Nephron progenitor cell (in vitro differentiated cells): ENCODE results near the gene RNF213.

Source experiments
- DNase-seq: peaks from one replicate; pipeline ENCODE4 v3.0.0; 2021
- H3K27ac Mint-ChIP-seq: 2 replicates; pipeline ENCODE4 v1.8.0; 2021; ENCODE audit warnings: mild to moderate bottlenecking, moderate library complexity, mixed read lengths
- H3K27me3 Mint-ChIP-seq: 2 replicates; pipeline ENCODE4 v1.8.0; 2021; ENCODE audit warnings: mild to moderate bottlenecking, low read depth, mixed read lengths; ENCODE audit not compliant: poor library complexity
- H3K36me3 Mint-ChIP-seq: 2 replicates; pipeline ENCODE4 v1.8.0; 2021; ENCODE audit warnings: low read depth, mixed read lengths
- H3K4me1 Mint-ChIP-seq: 2 replicates; pipeline ENCODE4 v1.8.0; 2021; ENCODE audit warnings: mixed read lengths
- H3K4me3 Mint-ChIP-seq: 2 replicates; pipeline ENCODE4 v1.8.0; 2021; ENCODE audit warnings: mild to moderate bottlenecking, moderate library complexity, mixed read lengths
- H3K9me3 Mint-ChIP-seq: 2 replicates; pipeline ENCODE4 v1.8.0; 2021; ENCODE audit warnings: mild to moderate bottlenecking, moderate library complexity, mixed read lengths
- TF ChIP-seq, protein P1 (sequence below): fragments of 200-600 bp; sonication (generic); IDR thresholded peaks from 2 replicates; pipeline ENCODE4 v1.5.0; 2021; ENCODE audit warnings: antibody characterized with exemption

Gene RNF213

GRCh38 chr17:80418589-80418988 lies 157.9 kb downstream of the RNF213 start:
- H3K9me3 Mint-ChIP-seq: no peaks in the 10 kb centered on the region
- peaks cover 17% of the 10 kb centered on the region for H3K36me3 Mint-ChIP-seq
- H3K4me3 Mint-ChIP-seq: no peak overlapping the region
- DNase-seq: no peak
- no peak overlapping the region for H3K27ac Mint-ChIP-seq
- peaks cover 15% of the 10 kb centered on the region for H3K27me3 Mint-ChIP-seq
- peaks cover 38% of the 10 kb centered on the region for H3K4me1 Mint-ChIP-seq
- TF ChIP-seq, protein P1, sequence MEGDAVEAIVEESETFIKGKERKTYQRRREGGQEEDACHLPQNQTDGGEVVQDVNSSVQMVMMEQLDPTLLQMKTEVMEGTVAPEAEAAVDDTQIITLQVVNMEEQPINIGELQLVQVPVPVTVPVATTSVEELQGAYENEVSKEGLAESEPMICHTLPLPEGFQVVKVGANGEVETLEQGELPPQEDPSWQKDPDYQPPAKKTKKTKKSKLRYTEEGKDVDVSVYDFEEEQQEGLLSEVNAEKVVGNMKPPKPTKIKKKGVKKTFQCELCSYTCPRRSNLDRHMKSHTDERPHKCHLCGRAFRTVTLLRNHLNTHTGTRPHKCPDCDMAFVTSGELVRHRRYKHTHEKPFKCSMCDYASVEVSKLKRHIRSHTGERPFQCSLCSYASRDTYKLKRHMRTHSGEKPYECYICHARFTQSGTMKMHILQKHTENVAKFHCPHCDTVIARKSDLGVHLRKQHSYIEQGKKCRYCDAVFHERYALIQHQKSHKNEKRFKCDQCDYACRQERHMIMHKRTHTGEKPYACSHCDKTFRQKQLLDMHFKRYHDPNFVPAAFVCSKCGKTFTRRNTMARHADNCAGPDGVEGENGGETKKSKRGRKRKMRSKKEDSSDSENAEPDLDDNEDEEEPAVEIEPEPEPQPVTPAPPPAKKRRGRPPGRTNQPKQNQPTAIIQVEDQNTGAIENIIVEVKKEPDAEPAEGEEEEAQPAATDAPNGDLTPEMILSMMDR: no peak

GRCh38 chr17:80419255-80419654 lies 158.6 kb downstream of the RNF213 start:
- peaks cover 9% of the 10 kb centered on the region for H3K27me3 Mint-ChIP-seq
- H3K36me3 Mint-ChIP-seq: peaks cover 17% of the 10 kb centered on the region
- H3K4me1 Mint-ChIP-seq: peaks cover 31% of the 10 kb centered on the region
- H3K27ac Mint-ChIP-seq: no peak overlapping the region
- TF ChIP-seq, protein P1: no peak
- no peaks in the 10 kb centered on the region for H3K9me3 Mint-ChIP-seq
- DNase-seq: no peak
- H3K4me3 Mint-ChIP-seq: no peak overlapping the region

GRCh38 chr17:80421381-80422090 lies 160.9 kb downstream of the RNF213 start:
- TF ChIP-seq, protein P1: no peak
- peaks cover 15% of the 10 kb centered on the region for H3K4me1 Mint-ChIP-seq
- H3K9me3 Mint-ChIP-seq: no peaks in the 10 kb centered on the region
- no peak overlapping the region for H3K27ac Mint-ChIP-seq
- H3K27me3 Mint-ChIP-seq: peaks cover 14% of the 10 kb centered on the region
- H3K36me3 Mint-ChIP-seq: peaks cover 17% of the 10 kb centered on the region
- no peak overlapping the region for H3K4me3 Mint-ChIP-seq
- no peak for DNase-seq

DNA sequence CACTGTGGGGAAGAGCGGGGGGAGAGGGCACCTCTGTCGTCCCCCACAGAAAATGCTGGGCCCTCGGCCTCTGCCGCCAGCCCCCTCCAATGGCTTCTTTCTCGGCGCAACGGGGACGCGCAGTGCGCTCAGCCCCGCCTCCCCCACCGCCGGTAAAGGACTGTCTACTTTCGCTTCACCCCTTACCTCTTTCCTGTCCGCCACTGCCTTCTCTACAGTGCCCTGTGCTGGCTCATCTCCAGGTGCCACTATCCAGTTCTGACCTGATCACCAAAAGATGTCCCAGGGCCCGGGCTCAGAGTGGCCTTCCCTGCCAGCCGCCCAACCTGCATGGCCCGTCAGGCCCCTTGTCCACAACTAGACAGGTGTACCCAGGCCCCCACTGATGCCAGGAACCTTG lies 161.6 kb downstream of the RNF213 start:
- Mint-ChIP-seq H3K4me3 (no peak overlapping the region), H3K27me3 (peaks cover 12% of the 10 kb centered on the region), H3K9me3 (no peaks in the 10 kb centered on the region), H3K36me3 (peaks cover 14% of the 10 kb centered on the region), H3K27ac (no peak overlapping the region), H3K4me1 (peaks cover 8% of the 10 kb centered on the region)
- DNase-seq: no peak
- TF ChIP-seq, protein P1: no peak

GRCh38 chr17:80422981-80423380 lies 162.3 kb downstream of the RNF213 start:
- no peak overlapping the region for H3K4me3 Mint-ChIP-seq
- TF ChIP-seq, protein P1: no peak
- H3K27me3 Mint-ChIP-seq: peaks cover 12% of the 10 kb centered on the region
- H3K9me3 Mint-ChIP-seq: no peaks in the 10 kb centered on the region
- peaks cover 6% of the 10 kb centered on the region for H3K36me3 Mint-ChIP-seq
- DNase-seq: no peak
- peaks cover under 1% of the 10 kb centered on the region for H3K4me1 Mint-ChIP-seq
- no peak overlapping the region for H3K27ac Mint-ChIP-seq
